NCI-H82 treated with DMSO at 0.1 percent for 48 hours (cell line): ENCODE measurements around the gene RAD23B.

ENCODE experiments used
- DNase-seq: peaks from one replicate; lab custom pipeline; 2025; ENCODE audit not compliant: unreplicated experiment; lab: John Stamatoyannopoulos, UW

Gene RAD23B

GRCh38 chr9:107368696-107369095 is 85.6 kb downstream of the RAD23B start:
- no peak for DNase-seq

GRCh38 chr9:107373809-107374208 is 90.7 kb downstream of the RAD23B start:
- DNase-seq, result no peak

- no peak for DNase-seq
These were observed 91.9 kb downstream of the RAD23B start for GRCh38 chr9:107375001-107375400.

- no peak for DNase-seq
These were observed 92.7 kb downstream of the RAD23B start for GRCh38 chr9:107375651-107376369.

GRCh38 chr9:107378006-107378405 is 94.9 kb downstream of the RAD23B start:
- DNase-seq, result no peak
